Measurements from ENCODE around the gene ARMC3. TPM values are rescaled to one million over a fixed set of nuclear protein-coding genes. Genes with fewer than 3 reads are reported as not detected.
"Not testable (repeated sequence)": the region's sequence is repeated elsewhere in the genome, so short reads cannot be mapped to it uniquely, and the experiment has no call there.

ARMC3 gene
- total RNA-seq, 1 experiment from 2014 or later, result not detected

DNA sequence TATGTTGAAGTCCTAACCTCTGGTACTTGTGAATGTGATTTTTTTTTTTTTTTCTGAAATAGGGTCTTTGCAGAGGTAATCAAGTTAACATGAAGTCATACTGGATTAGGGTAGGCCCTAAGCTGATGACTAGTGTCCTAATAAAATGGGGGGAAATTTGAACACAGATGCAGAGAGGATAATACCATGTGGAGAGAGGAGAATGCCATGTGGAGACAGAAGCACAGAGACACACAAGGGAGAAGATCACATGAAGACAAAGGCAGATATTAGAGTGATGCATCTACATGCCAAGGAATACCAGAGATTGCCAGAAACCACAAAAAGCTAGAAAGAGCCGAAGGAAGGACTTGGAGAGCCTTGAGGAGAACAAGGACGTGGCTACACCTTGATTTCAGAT, 28.5 kb upstream of the ARMC3 start:
- TF ChIP-seq EZH2 (IDR thresholded peaks at IDR 0.05; ENCODE audit: borderline replicate concordance, low read depth, low read length, poor library complexity, severe bottlenecking), result no peak
- TF ChIP-seq, protein P1, sequence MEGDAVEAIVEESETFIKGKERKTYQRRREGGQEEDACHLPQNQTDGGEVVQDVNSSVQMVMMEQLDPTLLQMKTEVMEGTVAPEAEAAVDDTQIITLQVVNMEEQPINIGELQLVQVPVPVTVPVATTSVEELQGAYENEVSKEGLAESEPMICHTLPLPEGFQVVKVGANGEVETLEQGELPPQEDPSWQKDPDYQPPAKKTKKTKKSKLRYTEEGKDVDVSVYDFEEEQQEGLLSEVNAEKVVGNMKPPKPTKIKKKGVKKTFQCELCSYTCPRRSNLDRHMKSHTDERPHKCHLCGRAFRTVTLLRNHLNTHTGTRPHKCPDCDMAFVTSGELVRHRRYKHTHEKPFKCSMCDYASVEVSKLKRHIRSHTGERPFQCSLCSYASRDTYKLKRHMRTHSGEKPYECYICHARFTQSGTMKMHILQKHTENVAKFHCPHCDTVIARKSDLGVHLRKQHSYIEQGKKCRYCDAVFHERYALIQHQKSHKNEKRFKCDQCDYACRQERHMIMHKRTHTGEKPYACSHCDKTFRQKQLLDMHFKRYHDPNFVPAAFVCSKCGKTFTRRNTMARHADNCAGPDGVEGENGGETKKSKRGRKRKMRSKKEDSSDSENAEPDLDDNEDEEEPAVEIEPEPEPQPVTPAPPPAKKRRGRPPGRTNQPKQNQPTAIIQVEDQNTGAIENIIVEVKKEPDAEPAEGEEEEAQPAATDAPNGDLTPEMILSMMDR (conservative IDR thresholded peaks at IDR 0.05; ENCODE audit: low read depth, low read length), result no peak
- Histone ChIP-seq H3K4me3 (ENCODE audit: low read depth, low read length, poor library complexity, severe bottlenecking) (no peak overlapping the region), H3K27me3 (replicated peaks; ENCODE audit: insufficient read depth, low read depth, low read length, poor library complexity) (no peaks in the 10 kb centered on the region), H3K36me3 (ENCODE audit: insufficient read depth, low read length, poor library complexity, severe bottlenecking) (no peaks in the 10 kb centered on the region), H3K9me3 (ENCODE audit: low read depth, low read length, poor library complexity, severe bottlenecking) (no peaks in the 10 kb centered on the region), H3K4me1 (ENCODE audit: insufficient read depth, low read length, poor library complexity, severe bottlenecking) (no peaks in the 10 kb centered on the region), H3K27ac (ENCODE audit: low read depth, low read length, poor library complexity, severe bottlenecking) (no peak overlapping the region)
- intact Hi-C loops (cut with micrococcal nuclease; ENCODE audit: unreplicated experiment), result no loop called here
- DNase-seq (ENCODE audit: low spot score), result no peak
- POLR2A ChIA-PET (ENCODE audit: low non-redundant PET), result no interaction called here
- CTCF ChIA-PET, result no interaction called here
- no TSS peak for BruUV-seq (replicated peaks)

DNA sequence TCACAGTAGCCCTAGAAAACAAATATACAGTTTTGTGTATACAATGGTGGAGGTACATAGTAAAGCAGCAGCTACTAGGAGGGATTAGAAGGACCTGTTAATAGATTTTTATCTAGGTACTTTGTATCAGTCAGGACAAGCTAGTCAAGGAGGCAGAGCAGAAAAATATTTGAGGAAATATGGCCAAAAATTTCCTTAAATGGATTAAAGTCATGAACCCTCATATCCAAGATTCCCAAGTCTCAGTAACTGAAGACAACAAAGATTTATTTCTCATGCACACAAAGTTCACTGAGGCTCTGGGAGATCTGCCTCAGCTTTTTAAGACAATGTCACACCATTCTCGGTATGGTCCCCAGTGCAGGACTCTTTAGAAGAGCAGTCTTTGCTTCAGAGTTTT, 28.1 kb upstream of the ARMC3 start:
- Histone ChIP-seq H3K36me3 (ENCODE audit: insufficient read depth, low read length, poor library complexity, severe bottlenecking) (no peaks in the 10 kb centered on the region), H3K4me1 (ENCODE audit: insufficient read depth, low read length, poor library complexity, severe bottlenecking) (no peaks in the 10 kb centered on the region), H3K27me3 (replicated peaks; ENCODE audit: insufficient read depth, low read depth, low read length, poor library complexity) (no peaks in the 10 kb centered on the region), H3K4me3 (ENCODE audit: low read depth, low read length, poor library complexity, severe bottlenecking) (no peak overlapping the region), H3K9me3 (ENCODE audit: low read depth, low read length, poor library complexity, severe bottlenecking) (no peaks in the 10 kb centered on the region), H3K27ac (ENCODE audit: low read depth, low read length, poor library complexity, severe bottlenecking) (no peak overlapping the region)
- TF ChIP-seq EZH2 (IDR thresholded peaks at IDR 0.05; ENCODE audit: borderline replicate concordance, low read depth, low read length, poor library complexity, severe bottlenecking), result no peak
- TF ChIP-seq, protein P1 (conservative IDR thresholded peaks at IDR 0.05; ENCODE audit: low read depth, low read length), result no peak
- intact Hi-C loops (cut with micrococcal nuclease; ENCODE audit: unreplicated experiment), result no loop called here
- CTCF ChIA-PET, result no interaction called here
- POLR2A ChIA-PET (ENCODE audit: low non-redundant PET), result no interaction called here
- no TSS peak for BruUV-seq (replicated peaks)
- DNase-seq (ENCODE audit: low spot score), result no peak

DNA sequence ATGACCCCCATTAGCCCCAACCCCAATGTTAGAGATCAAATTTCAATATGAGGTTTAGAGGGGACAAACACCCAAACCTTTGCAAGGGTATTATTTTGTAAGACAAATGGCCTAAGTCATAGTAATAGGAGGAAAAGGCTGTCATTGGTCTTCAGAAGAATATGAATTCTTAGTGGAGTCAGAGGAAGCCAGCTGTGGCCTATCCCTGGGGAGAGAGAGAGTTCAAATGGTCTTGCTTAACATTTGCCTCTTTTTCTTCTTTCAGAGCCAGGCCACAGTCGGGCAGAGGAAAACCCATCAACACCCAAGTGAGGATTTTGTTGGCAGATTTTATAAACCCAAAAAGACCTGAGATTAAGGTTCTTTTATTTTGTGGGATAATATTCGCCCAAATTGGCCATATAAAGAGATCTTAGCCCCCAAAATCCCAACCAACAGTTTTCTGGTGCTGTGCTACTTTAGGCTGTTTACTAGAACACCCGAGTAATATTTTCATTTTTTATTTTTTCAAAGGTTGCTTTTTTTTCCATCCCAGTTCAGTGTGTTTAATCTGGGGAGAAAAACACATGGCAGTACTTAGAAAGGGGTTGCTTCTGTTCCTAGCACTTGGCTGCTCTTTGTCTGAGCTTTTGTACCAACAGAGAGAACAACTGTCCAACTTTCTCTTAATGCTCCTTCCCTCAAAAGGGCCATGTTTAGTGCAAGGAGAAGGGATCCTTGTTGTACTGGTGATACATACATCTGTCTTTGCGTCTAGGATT, 26.8 kb upstream of the ARMC3 start:
- Histone ChIP-seq H3K4me3 (ENCODE audit: low read depth, low read length, poor library complexity, severe bottlenecking) (no peak overlapping the region), H3K27me3 (replicated peaks; ENCODE audit: insufficient read depth, low read depth, low read length, poor library complexity) (no peaks in the 10 kb centered on the region), H3K27ac (ENCODE audit: low read depth, low read length, poor library complexity, severe bottlenecking) (no peak overlapping the region), H3K4me1 (ENCODE audit: insufficient read depth, low read length, poor library complexity, severe bottlenecking) (no peaks in the 10 kb centered on the region), H3K36me3 (ENCODE audit: insufficient read depth, low read length, poor library complexity, severe bottlenecking) (no peaks in the 10 kb centered on the region), H3K9me3 (ENCODE audit: low read depth, low read length, poor library complexity, severe bottlenecking) (no peaks in the 10 kb centered on the region)
- POLR2A ChIA-PET (ENCODE audit: low non-redundant PET), result no interaction called here
- BruUV-seq (replicated peaks), result no TSS peak
- CTCF ChIA-PET, result no interaction called here
- intact Hi-C loops (cut with micrococcal nuclease; ENCODE audit: unreplicated experiment), result no loop called here
- TF ChIP-seq, protein P1 (conservative IDR thresholded peaks at IDR 0.05; ENCODE audit: low read depth, low read length), result no peak
- no peak for TF ChIP-seq EZH2 (IDR thresholded peaks at IDR 0.05; ENCODE audit: borderline replicate concordance, low read depth, low read length, poor library complexity, severe bottlenecking)
- no peak for DNase-seq (ENCODE audit: low spot score)

DNA sequence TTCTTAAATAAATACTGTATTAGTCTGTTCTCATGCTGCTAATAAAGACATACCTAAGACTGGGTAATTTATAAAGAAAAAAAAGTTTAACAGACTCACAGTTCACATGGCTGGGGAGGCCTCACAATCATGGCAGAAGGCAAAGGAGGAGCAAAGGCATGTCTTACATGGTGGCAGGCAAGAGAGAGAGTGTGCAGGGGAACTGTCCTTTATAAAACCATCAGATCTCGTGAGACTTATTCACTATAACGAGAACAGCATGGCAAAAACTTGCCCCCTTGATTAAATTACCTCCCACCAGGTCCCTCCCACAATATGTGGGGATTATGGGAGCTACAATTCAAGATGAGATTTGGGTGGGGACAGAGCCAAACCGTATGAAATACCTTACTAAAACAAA, 25.7 kb upstream of the ARMC3 start:
- H3K27me3 ChIP-seq (replicated peaks; ENCODE audit: insufficient read depth, low read depth, low read length, poor library complexity); H3K27ac ChIP-seq (ENCODE audit: low read depth, low read length, poor library complexity, severe bottlenecking); DNase-seq (ENCODE audit: low spot score); BruUV-seq (replicated peaks); H3K9me3 ChIP-seq (ENCODE audit: low read depth, low read length, poor library complexity, severe bottlenecking); intact Hi-C loops (cut with micrococcal nuclease; ENCODE audit: unreplicated experiment); POLR2A ChIA-PET (ENCODE audit: low non-redundant PET); H3K4me3 ChIP-seq (ENCODE audit: low read depth, low read length, poor library complexity, severe bottlenecking); H3K4me1 ChIP-seq (ENCODE audit: insufficient read depth, low read length, poor library complexity, severe bottlenecking); CTCF ChIA-PET; H3K36me3 ChIP-seq (ENCODE audit: insufficient read depth, low read length, poor library complexity, severe bottlenecking): not testable (repeated sequence)

Data from A673 (cell line).